Fibroblast of lung (primary cell): ENCODE measurements around the gene HBA2. TPM values are rescaled to one million over a fixed set of nuclear protein-coding genes. Genes with fewer than 3 reads are reported as not detected.

Experiments used
- DNase-seq, 2 donors: peaks; one replicate each; pipeline versions ENCODE4 v3.0.0 to v3.0.0-alpha.2; 2010; ENCODE audit warnings: low read depth in 2 of 2
- H2AFZ ChIP-seq: 2 replicates; pipeline ENCODE4 v1.5.1; 2012; ENCODE audit warnings: low read length, control low read depth, inconsistent platforms
- H3K27ac ChIP-seq: 2 replicates; pipeline ENCODE4 v1.5.1; 2011; ENCODE audit warnings: low read length, control low read depth; ENCODE audit not compliant: insufficient read depth
- H3K27me3 ChIP-seq: 2 replicates; pipeline ENCODE4 v1.5.1; 2011; ENCODE audit warnings: mild to moderate bottlenecking, low read length; ENCODE audit not compliant: control insufficient read depth, insufficient read depth
- H3K36me3 ChIP-seq: 2 replicates; pipeline ENCODE4 v1.5.1; 2011; ENCODE audit warnings: low read length; ENCODE audit not compliant: control insufficient read depth, insufficient read depth
- H3K4me1 ChIP-seq: 2 replicates; pipeline ENCODE4 v1.5.1; 2011; ENCODE audit warnings: low read length; ENCODE audit not compliant: control insufficient read depth, insufficient read depth; ENCODE audit errors: extremely low read depth
- H3K4me2 ChIP-seq: 2 replicates; pipeline ENCODE4 v1.5.1; 2011; ENCODE audit warnings: low read length, control low read depth; ENCODE audit not compliant: insufficient read depth; ENCODE audit errors: extremely low read depth
- H3K4me3 ChIP-seq, 4 experiments: fragments of 200-600 bp in 1 of 4; sonication (generic) in 1 of 4; replicated peaks in 1 of 4; 2 replicates each; pipeline ENCODE4 v1.5.1; 2011 to 2016; ENCODE audit warnings: low read length in 4 of 4, low read depth in 3 of 4, mild to moderate bottlenecking in 3 of 4, control low read depth in 2 of 4, inconsistent platforms in 1 of 4, mixed read lengths in 1 of 4; ENCODE audit not compliant: insufficient read depth in 1 of 4; ENCODE audit errors: control extremely low read depth in 1 of 4
- H3K79me2 ChIP-seq: 2 replicates; pipeline ENCODE4 v1.5.1; 2012; ENCODE audit warnings: mild to moderate bottlenecking, low read length, inconsistent platforms; ENCODE audit not compliant: control insufficient read depth, insufficient read depth
- H3K9ac ChIP-seq: 2 replicates; pipeline ENCODE4 v1.5.1; 2011; ENCODE audit warnings: mild to moderate bottlenecking, low read length, control low read depth; ENCODE audit not compliant: insufficient read depth
- H3K9me3 ChIP-seq: 2 replicates; pipeline ENCODE4 v1.5.1; 2012; ENCODE audit warnings: low read depth, low read length; ENCODE audit not compliant: control insufficient read depth, insufficient read depth
- H4K20me1 ChIP-seq: 2 replicates; pipeline ENCODE4 v1.5.1; 2011; ENCODE audit warnings: low read length; ENCODE audit not compliant: control insufficient read depth, insufficient read depth; ENCODE audit errors: extremely low read depth
- CTCF ChIP-seq, 2 donors: IDR thresholded peaks in 1 of 2; conservative IDR thresholded peaks in 1 of 2; 1 replicate in 1 of 2; 2 replicates in 1 of 2; pipeline ENCODE4 v1.5.1; 2011 to 2012; ENCODE audit warnings: low read length in 2 of 2, control low read depth in 1 of 2, inconsistent platforms in 1 of 2, low read depth in 1 of 2, mild to moderate bottlenecking in 1 of 2
- EZH2 ChIP-seq: IDR thresholded peaks from 2 replicates; pipeline ENCODE4 v1.5.1; 2012; ENCODE audit warnings: low read length, control low read depth, mild to moderate bottlenecking; ENCODE audit errors: missing control alignments
- polyA plus RNA-seq, 2 donors: library from polyadenylated mRNA; depleted of rRNA in 1 of 2; stranded (reverse) in 1 of 2; unstranded in 1 of 2; fragments of >200 nt; gene quantifications; 2 replicates each; pipeline ENCODE4 v1.2.1, GENCODE V29; 2011 to 2012; ENCODE audit warnings: missing spikeins in 1 of 2
- total RNA-seq: library from RNA; depleted of rRNA; stranded (reverse); fragments of >200 nt; gene quantifications from 2 replicates; pipeline ENCODE4 v1.2.1, GENCODE V29; 2014

The HBA2 gene
- total and polyA plus RNA-seq, 2 donors (not counting 1 experiment from before 2014, with no cell fraction given) = not detected

- peak in 1 of 2 donors; percentile 16 for DNase-seq
- Histone ChIP-seq H3K9me3 (no peaks in the 10 kb centered on the region), H4K20me1 (no peaks in the 10 kb centered on the region), H3K36me3 (peaks cover 8% of the 10 kb centered on the region), H3K9ac (no peak overlapping the region), H3K4me2 (no peak overlapping the region), H3K27me3 (peaks cover 21% of the 10 kb centered on the region), H3K4me1 (peaks cover 6% of the 10 kb centered on the region), H3K79me2 (no peaks in the 10 kb centered on the region), H3K27ac (no peak overlapping the region), H3K4me3 (no peak overlapping the region), H2AFZ (no peak overlapping the region)
- TF ChIP-seq CTCF (conservative IDR thresholded peaks at IDR 0.05 in 1 of 2, IDR thresholded peaks at IDR 0.05 in 1 of 2; ENCODE audit: low read depth in 1 of 2, low read length in 2 of 2) = peak; percentile 71
- TF ChIP-seq EZH2 = no peak
Observed at GRCh38 chr16:181565-182021, 8.9 kb downstream of the HBA2 start.

GRCh38 chr16:183005-183404 is 10.3 kb downstream of the HBA2 start:
- Histone ChIP-seq H3K4me2 (no peak overlapping the region), H3K79me2 (no peaks in the 10 kb centered on the region)

GRCh38 chr16:185213-185612 is 12.5 kb downstream of the HBA2 start:
- H3K4me1 ChIP-seq = peaks cover 6% of the 10 kb centered on the region
- H3K4me3 ChIP-seq = no peak overlapping the region
- no peaks in the 10 kb centered on the region for H3K79me2 ChIP-seq
- no peak for DNase-seq
- H3K4me2 ChIP-seq = no peak overlapping the region
- no peaks in the 10 kb centered on the region for H4K20me1 ChIP-seq
- H3K27ac ChIP-seq = no peak overlapping the region
- no peaks in the 10 kb centered on the region for H3K9me3 ChIP-seq
- no peak overlapping the region for H2AFZ ChIP-seq
- TF ChIP-seq EZH2 = no peak
- no peak for TF ChIP-seq CTCF (conservative IDR thresholded peaks at IDR 0.05 in 1 of 2, IDR thresholded peaks at IDR 0.05 in 1 of 2; ENCODE audit: low read depth in 1 of 2, low read length in 2 of 2)
- no peaks in the 10 kb centered on the region for H3K27me3 ChIP-seq
- H3K36me3 ChIP-seq = peaks cover 18% of the 10 kb centered on the region
- H3K9ac ChIP-seq = no peak overlapping the region

More at GRCh38 chr16:183005-183404, 10.3 kb downstream of the HBA2 start:
- Histone ChIP-seq H3K9ac (no peak overlapping the region), H4K20me1 (no peaks in the 10 kb centered on the region), H3K27me3 (peaks cover 15% of the 10 kb centered on the region), H3K36me3 (peaks cover 11% of the 10 kb centered on the region), H3K4me1 (peaks cover 6% of the 10 kb centered on the region), H2AFZ (no peak overlapping the region), H3K27ac (no peak overlapping the region), H3K9me3 (no peaks in the 10 kb centered on the region), H3K4me3 (no peak overlapping the region)
- DNase-seq = no peak
- TF ChIP-seq CTCF (conservative IDR thresholded peaks at IDR 0.05 in 1 of 2, IDR thresholded peaks at IDR 0.05 in 1 of 2; ENCODE audit: low read depth in 1 of 2, low read length in 2 of 2) = no peak
- no peak for TF ChIP-seq EZH2
